ENCODE data around the gene CFAP69.
"Not testable (repeated sequence)": the region's sequence is repeated elsewhere in the genome, so short reads cannot be mapped to it uniquely, and the experiment has no call there.

Gene CFAP69

GRCh38 chr7:90347759-90348158, 102.8 kb downstream of the CFAP69 start:
- DNase-seq: no peak

DNA sequence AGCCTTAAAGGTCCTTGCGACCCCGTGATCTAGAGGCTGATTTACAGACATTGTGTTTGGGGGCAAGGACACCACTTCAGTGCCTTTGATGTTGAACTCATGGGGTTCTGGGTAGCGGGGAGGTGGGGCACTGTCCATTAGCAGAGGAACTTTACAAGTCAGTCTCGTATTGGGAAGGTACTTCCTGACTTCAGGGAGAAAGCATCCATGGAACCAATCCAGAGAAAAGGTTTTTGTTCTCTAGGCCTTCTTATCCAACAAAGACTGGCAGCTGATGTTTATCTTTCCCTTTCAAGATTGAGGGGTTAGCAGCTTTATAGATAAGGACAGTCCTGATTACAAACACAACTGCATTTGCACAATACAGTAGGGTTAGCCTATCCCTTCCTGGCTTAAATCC, 104.3 kb downstream of the CFAP69 start:
- no peak for DNase-seq

- not testable (repeated sequence) for DNase-seq
Observed at GRCh38 chr7:90350032-90350431, 105.1 kb downstream of the CFAP69 start.

GRCh38 chr7:90351987-90352386, 107.0 kb downstream of the CFAP69 start:
- no peak for DNase-seq
